ENCODE data around the gene IFRD1. TPM values are rescaled to one million over a fixed set of nuclear protein-coding genes. Genes with fewer than 3 reads are reported as not detected.

Gene IFRD1
- total RNA-seq, 1 experiment from 2014 or later: 78.8 TPM

DNA sequence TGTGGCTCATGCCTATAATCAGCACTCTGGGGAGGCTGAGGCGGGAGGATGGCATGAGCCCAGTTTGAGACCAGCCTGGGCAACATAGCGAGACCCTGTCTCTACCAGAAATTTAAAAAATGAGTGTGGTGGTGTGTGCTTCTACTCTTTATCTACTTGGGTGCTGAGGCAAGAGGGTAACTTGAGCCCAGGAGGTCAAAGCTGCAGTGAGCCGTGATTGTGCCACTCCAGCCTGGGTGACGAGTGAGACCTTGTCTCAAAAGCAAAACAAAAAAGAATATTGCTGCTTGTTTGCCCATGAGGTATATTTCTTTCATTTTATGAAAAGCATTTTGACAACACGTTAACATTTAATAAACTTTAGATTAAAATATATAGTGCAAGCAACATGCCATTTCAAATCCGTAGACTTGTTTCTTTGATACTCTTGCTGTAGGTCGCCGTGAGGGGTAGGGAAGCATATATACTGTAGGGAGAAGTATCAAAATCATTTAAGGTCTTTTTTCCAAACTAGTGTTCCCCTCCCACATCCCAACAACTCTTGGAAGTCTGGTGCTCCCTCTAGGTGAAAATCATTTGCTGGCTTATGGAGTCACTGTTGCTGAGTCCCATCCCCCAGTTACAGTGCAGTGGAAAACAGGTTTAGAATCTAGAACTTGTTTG, 26.3 kb downstream of the IFRD1 start:
- Histone ChIP-seq H3K27me3 (replicated peaks; ENCODE audit: control insufficient read depth, insufficient read depth, low read length) (no peaks in the 10 kb centered on the region), H3K4me1 (peaks cover 6% of the 10 kb centered on the region), H3K36me3 (ENCODE audit: control insufficient read depth, insufficient read depth, low read length) (no peaks in the 10 kb centered on the region; the same call in 1 of the 2 replicates), H3K9me3 (no peaks in the 10 kb centered on the region), H3K4me3 (ENCODE audit: low read depth, low read length) (no peak overlapping the region)
- CTCF ChIA-PET: no interaction called here
- no TSS peak for BruUV-seq (replicated peaks)
- DNase-seq: no peak
- no peaks in the 10 kb centered on the region for H3K27me3 Mint-ChIP-seq (ENCODE audit: insufficient read depth, unreplicated experiment)
- no peaks in the 10 kb centered on the region for H3K9me3 Mint-ChIP-seq (ENCODE audit: unreplicated experiment)
- no peak for TF ChIP-seq CTCF (IDR thresholded peaks at IDR 0.05; ENCODE audit: insufficient read depth in 1 of 2, low read depth in 1 of 2, low read length in 1 of 2, severe bottlenecking in 1 of 2, unreplicated experiment in 1 of 2)
- H3K4me3 Mint-ChIP-seq (ENCODE audit: unreplicated experiment): no peak overlapping the region
- intact Hi-C loops (cut with micrococcal nuclease; ENCODE audit: unreplicated experiment): no loop called here
- H3K36me3 Mint-ChIP-seq (ENCODE audit: insufficient read depth, unreplicated experiment): peaks cover 70% of the 10 kb centered on the region
- H3K4me1 Mint-ChIP-seq (ENCODE audit: low read depth, unreplicated experiment): peaks cover 7% of the 10 kb centered on the region
- POLR2A ChIA-PET: interaction anchor here (0.9 kb wide), 1 partner anchor 25 kb away, joined by 3 read pairs; no protein-coding TSS in a partner anchor
- H3K27ac Mint-ChIP-seq (ENCODE audit: unreplicated experiment): no peak overlapping the region

DNA sequence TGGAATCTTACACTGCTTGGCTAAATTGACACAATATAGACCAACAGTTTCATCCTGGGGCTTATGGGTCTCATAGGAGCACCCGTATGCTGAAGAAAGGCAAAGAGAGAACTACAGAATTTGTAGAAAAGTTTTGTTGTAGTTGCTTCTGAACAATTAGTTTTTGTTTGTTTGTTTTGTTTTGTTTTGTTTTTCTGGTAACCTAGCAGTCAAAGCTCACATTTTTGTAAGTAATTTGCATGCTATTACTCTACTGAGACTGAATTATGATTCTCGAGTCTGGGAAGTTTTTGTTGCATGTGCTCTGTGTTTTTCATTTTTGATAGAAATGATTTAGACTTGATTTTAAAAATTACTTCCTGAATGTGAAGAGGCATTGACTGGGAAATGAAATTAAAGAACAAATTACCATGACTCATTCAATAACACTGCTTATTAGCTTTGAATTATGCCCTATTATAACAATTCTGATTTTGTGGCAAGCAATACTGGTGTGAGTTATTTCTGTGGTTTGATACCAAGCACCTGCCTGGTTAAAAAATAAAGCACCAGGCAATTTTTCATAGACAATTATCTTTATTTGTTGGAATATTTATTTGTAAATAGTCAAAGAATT, 31.0 kb downstream of the IFRD1 start:
- H3K4me3 Mint-ChIP-seq (ENCODE audit: unreplicated experiment): no peak overlapping the region
- no peak for TF ChIP-seq CTCF (IDR thresholded peaks at IDR 0.05; ENCODE audit: insufficient read depth in 1 of 2, low read depth in 1 of 2, low read length in 1 of 2, severe bottlenecking in 1 of 2, unreplicated experiment in 1 of 2)
- POLR2A ChIA-PET: no interaction called here
- H3K27me3 Mint-ChIP-seq (ENCODE audit: insufficient read depth, unreplicated experiment): no peaks in the 10 kb centered on the region
- H3K36me3 Mint-ChIP-seq (ENCODE audit: insufficient read depth, unreplicated experiment): peaks cover 34% of the 10 kb centered on the region
- Histone ChIP-seq H3K36me3 (ENCODE audit: control insufficient read depth, insufficient read depth, low read length) (no peaks in the 10 kb centered on the region), H3K27me3 (replicated peaks; ENCODE audit: control insufficient read depth, insufficient read depth, low read length) (no peaks in the 10 kb centered on the region), H3K4me3 (ENCODE audit: low read depth, low read length) (no peak overlapping the region), H3K9me3 (no peaks in the 10 kb centered on the region), H3K4me1 (peaks cover 25% of the 10 kb centered on the region)
- H3K9me3 Mint-ChIP-seq (ENCODE audit: unreplicated experiment): no peaks in the 10 kb centered on the region
- CTCF ChIA-PET: no interaction called here
- H3K27ac Mint-ChIP-seq (ENCODE audit: unreplicated experiment): no peak overlapping the region
- no TSS peak for BruUV-seq (replicated peaks)
- peaks cover 13% of the 10 kb centered on the region for H3K4me1 Mint-ChIP-seq (ENCODE audit: low read depth, unreplicated experiment)
- DNase-seq: no peak
- intact Hi-C loops (cut with micrococcal nuclease; ENCODE audit: unreplicated experiment): no loop called here

GRCh38 chr7:112481833-112482670, 31.8 kb downstream of the IFRD1 start:
- no TSS peak for BruUV-seq (replicated peaks)
- POLR2A ChIA-PET: no interaction called here
- no peak overlapping the region for H3K4me3 Mint-ChIP-seq (ENCODE audit: unreplicated experiment)
- intact Hi-C loops (cut with micrococcal nuclease; ENCODE audit: unreplicated experiment): loop anchor here (1.0 kb wide), 1 partner anchor 416 kb away; no protein-coding TSS in a partner anchor
- H3K4me1 Mint-ChIP-seq (ENCODE audit: low read depth, unreplicated experiment): peaks cover 13% of the 10 kb centered on the region
- Histone ChIP-seq H3K4me1 (peaks cover 25% of the 10 kb centered on the region), H3K9me3 (no peaks in the 10 kb centered on the region), H3K4me3 (ENCODE audit: low read depth, low read length) (no peak overlapping the region), H3K36me3 (ENCODE audit: control insufficient read depth, insufficient read depth, low read length) (no peaks in the 10 kb centered on the region), H3K27me3 (replicated peaks; ENCODE audit: control insufficient read depth, insufficient read depth, low read length) (no peaks in the 10 kb centered on the region)
- H3K27me3 Mint-ChIP-seq (ENCODE audit: insufficient read depth, unreplicated experiment): no peaks in the 10 kb centered on the region
- peak; percentile 27 to 41 for DNase-seq
- no peak for TF ChIP-seq CTCF (IDR thresholded peaks at IDR 0.05; ENCODE audit: insufficient read depth in 1 of 2, low read depth in 1 of 2, low read length in 1 of 2, severe bottlenecking in 1 of 2, unreplicated experiment in 1 of 2)
- no peaks in the 10 kb centered on the region for H3K9me3 Mint-ChIP-seq (ENCODE audit: unreplicated experiment)
- CTCF ChIA-PET: no interaction called here
- H3K36me3 Mint-ChIP-seq (ENCODE audit: insufficient read depth, unreplicated experiment): peaks cover 26% of the 10 kb centered on the region
- no peak overlapping the region for H3K27ac Mint-ChIP-seq (ENCODE audit: unreplicated experiment)

Measured in Caco-2 (cell line).